HG03135 (cell line): ENCODE results near the gene CIAO3.
A peak's percentile ranks its signal among the peaks of the same experiment; 100 is the strongest.
"Not testable (repeated sequence)": the region's sequence is repeated elsewhere in the genome, so short reads cannot be mapped to it uniquely, and the experiment has no call there.

Source experiments
- ATAC-seq: cut with Tn5 transposase; IDR thresholded peaks from one replicate; pipeline ENCODE4 v1.9.1; 2021; ENCODE audit warnings: mild to moderate bottlenecking, moderate library complexity; ENCODE audit not compliant: unreplicated experiment

The CIAO3 gene

DNA sequence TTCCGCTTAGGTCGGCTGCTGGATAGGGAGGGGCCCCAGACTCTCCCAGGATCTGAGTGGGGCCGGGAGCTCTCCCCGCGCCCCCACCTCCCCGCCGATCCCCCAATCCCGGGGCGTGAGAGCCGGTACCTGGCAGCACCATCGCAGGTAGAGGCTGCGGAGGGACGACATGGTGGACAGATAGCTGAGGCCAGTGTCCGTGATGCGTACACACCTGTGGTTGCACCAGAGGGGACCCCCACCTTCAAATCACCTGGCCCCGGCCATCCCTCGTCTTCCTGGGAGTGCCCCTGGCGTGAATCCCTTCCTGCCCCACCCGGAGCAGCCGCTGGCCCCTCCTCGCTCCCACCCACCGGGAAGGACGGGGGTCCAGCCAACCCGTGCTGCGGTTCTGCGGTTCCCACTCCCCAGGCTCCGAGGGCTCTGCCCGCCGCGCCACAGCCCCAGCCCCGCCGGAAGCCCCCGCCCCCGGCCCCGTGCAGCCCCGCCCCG lies 45.9 kb downstream of the CIAO3 start:
- ATAC-seq: no peak

DNA sequence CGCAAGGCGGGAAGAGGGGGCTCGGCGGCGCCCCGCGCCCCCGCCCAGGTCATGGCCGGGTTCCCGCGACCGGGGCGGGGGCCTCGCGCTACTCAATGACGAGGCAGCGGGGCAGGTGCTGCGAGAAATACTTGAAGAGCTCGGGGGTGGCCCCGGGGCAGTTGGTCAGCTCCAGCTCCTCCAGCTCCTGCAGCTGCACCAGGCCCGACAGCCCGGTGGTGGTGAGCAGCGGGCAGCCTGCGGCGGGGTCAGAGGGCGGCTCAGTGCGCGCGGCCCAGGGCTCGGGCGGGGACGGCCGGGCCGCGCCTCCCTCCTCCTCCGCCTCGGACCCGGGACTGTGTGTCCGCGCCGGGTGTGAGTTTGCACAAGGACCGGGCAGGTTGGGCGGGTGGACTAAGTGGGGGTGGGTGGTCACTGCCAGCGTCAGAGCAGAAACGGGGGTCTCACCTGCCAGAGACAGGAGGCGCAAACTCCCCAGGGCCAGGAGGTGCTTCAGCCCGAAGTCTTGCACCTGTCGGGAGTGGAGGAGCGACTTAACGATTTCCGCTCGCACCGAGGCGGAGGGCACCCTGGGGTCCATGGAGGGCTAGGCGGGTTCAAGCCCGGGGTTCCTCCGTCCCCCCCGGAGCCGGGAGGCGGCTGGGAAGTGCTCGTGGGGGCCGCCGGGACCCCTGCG lies 46.5 kb downstream of the CIAO3 start:
- no peak for ATAC-seq

DNA sequence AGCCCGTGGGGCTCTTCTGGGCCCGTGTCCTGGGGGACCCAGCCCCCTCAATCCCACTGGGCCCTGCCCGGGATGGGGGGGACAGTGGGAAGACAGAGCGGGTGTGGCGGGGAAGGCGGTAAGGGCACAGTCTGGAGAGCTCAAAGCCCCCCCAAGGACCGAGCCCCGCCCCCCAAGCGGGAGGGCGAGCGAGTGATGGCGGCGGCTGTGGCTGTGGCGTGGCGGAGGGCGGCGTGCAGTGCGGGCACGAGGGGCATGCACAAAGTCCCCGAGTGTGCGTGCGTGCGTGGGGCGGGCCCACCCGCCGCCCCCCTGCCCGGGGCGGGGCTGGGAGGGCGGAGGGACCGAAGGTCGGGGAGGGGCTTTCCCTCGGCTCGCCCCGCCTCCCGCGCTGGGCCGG lies 47.0 kb downstream of the CIAO3 start:
- no peak for ATAC-seq

DNA sequence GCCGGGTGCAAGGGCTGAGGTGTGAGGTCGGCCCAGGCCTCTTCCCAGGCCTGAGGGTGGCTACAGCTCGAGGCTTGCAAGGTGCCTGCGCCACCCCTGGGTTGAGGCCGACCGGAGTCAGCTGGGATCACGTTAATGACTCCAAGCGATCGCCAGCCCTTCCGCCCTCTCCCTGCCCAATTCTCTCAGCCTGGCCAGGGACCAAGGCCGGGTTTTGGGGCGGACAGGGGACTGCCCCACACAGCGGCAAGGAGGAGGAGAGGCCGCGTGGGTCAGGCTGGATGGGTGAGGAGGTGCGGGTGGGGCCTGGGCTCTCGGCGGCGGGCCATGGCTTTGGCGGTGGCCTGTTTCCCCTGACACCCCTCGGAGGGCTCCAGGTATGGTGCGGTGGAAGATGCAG lies 47.4 kb downstream of the CIAO3 start:
- ATAC-seq: no peak

DNA sequence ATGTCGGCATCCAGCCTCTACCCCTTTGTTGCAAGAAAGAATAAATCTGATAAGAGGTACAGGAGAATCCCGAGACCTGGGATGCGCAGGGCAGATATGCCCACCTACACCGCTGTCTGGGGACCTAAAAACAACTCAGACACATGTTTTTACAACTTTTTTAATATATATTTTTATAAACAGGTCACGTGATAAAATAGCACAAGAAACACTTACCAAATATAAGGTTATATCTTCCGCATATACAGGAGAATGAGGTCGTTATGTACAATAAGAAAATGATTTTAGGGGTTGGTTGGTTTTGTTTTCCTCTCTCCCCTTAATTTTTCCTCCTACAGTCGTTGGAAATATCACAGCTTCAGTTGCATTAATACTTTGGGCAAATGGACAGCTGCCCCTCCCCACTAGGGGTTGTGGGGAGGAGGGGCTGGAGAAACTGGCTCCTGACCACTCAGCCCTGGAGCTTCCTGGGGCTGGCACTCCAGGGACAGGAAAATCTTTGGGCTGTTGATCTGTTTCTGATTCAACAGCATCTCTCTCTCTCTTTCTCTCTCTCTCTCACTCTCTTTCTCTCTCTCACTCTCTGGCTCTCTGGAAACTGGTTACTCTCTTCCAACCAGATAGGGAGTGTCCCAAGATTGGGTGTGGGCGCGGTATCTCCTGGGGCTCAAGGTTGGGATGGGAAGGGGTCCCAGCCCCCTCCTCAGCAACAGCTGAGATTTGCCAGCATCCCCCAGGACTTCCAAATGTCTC lies 48.3 kb downstream of the CIAO3 start:
- no peak for ATAC-seq

DNA sequence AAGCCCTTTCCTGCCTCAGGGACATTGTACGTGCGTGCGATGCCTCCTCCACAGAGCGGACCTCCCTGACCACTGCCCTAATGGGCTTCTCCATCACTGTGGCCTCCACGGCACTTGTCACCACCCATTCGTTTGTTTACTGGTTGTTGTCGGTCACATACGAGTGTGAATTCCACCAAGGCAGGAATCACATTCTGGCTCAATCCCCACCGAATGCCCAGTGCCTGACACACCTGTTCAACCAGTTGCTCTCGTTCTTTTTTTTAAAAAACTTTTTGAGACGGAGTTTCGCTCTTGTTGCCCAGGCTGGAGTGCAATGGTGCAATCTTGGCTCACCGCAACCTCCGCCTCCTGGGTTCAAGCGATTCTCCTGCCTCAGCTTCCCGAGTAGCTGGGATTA lies 49.6 kb downstream of the CIAO3 start:
- not testable (repeated sequence) for ATAC-seq

DNA sequence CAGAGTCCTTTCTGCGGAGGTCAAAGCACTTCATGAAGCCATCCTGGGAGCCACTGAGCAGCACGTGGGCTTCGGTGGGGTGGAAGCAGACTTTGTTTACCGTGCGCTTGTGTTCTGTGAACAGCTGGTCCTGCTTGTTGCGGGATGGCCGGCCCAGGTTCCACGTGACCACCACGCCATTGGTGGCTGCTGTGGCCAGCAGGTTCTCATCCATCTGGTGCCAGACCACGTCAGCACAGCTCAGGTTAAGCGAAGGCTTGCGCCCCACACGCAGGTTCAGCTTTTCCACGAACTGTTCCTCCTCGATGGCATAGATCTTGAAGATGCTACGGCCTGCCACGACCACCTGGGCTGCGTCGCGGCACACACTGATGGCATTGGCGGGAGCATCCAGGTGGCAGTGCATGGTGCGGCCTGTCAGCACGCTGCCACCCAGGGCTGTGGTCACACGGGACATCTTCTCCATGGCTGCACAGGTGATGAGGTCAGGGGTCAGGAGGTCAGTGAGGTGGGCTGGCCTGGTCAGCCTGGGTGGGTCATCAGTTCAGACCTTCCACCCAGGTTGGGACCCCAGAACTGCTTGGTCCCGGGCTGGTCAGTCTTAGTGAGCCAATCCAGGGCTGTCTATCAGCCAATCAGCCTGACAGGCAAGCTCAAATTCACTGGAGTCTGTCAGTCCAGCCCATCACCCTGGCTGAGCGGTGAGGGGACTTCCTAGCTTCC lies 51.5 kb downstream of the CIAO3 start:
- ATAC-seq: no peak

DNA sequence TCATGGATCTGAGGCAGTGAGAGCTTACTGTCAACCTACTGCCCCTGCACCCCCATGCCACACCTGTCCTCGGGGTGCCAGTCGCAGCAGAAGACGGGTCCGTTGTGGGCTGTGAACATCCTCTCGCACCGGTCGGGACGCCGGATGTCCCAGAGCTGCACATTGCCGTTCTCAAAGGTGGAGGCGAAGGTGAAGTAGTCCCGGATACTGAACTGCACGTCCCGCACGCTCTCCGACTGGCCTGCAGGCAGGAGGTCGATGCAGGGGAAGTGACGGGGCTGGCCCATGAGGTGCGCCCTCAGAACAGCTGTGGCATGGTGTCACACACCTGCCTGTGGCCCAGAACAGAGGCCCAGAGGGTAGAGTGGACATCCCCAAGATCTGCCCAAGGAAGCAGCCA lies 53.3 kb downstream of the CIAO3 start:
- ATAC-seq: no peak

DNA sequence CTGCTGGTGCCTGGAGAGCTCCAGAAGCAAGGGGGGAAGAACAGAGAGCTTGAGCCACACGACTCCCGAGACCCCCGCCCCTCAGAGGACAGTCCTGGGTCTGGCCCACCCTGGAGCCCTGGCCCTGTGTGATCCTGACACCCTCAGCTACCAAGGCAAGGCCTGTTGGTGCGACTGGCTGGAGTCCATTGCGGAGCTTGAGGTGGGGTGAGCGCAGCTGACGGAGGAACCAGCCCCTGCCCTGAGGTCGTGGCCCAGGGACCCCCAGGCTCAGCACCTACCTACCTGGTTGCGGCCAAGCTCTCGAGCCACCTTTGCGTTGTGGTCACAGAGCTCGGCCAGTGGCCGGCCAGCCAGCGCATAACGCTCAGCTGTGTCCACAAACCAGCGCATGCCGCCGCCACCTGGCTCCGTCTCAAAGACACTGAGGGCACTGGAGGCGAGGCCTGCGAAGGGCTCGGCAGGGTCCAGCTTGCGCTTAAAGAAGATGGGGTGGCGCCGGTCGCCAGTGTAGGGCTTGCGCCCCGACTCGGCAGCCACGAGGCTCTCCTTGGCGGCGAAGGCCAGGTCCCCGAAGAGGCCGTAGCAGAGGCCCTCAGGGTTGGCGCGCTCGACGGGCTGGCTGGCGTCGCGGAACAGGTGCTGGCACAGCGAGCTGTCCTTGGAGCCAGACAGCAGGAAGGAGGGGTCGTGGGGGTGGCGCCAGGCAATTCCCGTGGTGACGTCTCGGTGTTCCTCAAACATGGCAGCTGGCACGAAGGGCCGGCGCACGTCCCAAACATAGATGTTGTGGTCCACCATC lies 54.1 kb downstream of the CIAO3 start:
- no peak for ATAC-seq

DNA sequence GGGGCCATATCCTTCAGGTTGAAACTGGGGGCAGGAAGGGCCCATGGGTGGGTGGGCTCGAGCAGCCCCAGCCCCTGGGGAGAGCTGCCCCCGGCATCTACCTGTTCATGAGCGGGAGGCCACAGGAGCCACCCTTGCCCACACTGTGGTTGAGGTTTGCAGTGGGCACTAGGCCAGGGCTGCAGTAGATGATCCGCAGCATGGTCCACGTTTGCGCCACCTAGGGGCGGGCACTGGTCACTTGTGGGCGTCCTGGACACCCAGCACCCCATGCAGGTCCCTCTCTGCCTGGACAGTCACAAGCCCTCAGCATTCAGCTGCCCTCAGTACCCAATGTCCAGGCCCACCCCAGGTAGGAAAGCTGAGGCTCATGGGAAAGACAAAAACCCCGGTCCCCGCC lies 54.8 kb downstream of the CIAO3 start:
- ATAC-seq: no peak

DNA sequence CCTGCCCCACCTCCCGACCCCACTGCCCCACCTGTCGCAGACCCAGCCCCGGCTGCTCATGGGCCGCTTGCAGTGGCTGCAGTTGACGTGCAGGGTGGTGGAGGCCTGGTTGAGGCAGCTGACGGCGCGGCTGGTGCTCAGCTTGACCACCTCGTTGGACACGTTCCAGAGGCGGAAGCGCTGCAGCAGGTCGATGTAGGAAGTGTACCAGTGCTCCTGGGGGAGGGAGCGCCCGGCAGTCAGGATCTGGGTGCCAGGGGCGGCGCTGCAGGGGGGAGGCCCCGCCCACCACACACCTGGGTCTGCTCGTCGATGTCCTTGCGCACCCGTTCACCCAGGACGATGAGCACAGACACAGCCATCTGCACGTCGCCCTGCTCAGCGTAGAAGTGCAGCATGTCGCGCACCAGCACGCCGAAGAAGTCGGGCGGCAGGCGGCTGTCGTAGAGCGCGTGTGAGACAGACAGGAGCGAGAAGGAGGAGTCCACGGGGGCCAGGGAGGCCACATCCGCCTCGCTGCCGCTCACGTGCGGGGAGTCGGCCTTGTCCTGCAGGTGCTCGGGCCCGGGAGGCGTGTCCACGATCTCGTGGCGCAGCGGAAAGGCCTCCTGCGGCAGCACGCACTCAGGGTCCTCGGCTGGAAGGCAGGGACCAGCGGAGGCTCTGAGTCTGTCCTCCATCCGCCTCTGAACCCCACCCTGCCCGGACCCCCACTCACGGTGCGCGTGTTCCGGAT lies 55.7 kb downstream of the CIAO3 start:
- no peak for ATAC-seq

DNA sequence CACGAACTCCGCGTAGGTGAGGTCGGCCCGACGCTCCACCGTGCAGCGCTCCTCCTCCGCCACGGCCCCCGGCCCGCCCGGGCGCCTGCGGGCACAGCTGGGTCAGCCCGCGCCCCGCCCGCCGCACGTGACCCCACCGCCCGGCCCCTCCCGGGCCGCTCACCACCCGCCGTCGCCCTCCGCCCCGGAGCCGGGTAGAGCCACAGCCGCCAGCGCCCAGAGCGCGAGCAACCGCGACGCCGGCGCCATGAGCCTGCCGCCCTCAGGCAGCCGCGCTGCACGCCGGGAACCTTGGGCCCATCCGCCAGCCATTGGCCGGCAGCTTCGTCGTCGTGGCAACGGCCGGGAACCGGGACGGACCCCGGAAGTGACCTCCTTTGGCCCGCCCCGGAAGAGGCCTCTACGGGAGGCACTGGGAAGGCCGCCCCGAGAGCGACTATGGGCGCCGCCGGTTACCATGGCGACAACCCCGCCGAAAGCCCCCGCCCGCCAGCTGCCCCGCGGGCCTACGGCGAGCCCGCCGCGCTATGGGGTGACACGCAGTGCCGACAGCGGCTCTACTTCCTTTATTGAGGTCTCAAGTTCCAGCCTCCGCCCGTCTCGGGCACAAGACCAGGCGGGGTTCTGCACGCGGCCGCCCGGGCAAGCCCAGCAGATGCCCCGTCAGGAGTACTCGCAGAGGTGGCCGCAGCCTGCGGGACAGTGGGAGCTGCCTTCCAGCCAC lies 56.6 kb downstream of the CIAO3 start, which contains the start of gene JMJD8:
Gene JMJD8 (minus strand): TSS at position 264 of the 724 bp plus-strand sequence. CDS start 15 bp downstream, at position 249.
- ATAC-seq: peak; percentile 55

DNA sequence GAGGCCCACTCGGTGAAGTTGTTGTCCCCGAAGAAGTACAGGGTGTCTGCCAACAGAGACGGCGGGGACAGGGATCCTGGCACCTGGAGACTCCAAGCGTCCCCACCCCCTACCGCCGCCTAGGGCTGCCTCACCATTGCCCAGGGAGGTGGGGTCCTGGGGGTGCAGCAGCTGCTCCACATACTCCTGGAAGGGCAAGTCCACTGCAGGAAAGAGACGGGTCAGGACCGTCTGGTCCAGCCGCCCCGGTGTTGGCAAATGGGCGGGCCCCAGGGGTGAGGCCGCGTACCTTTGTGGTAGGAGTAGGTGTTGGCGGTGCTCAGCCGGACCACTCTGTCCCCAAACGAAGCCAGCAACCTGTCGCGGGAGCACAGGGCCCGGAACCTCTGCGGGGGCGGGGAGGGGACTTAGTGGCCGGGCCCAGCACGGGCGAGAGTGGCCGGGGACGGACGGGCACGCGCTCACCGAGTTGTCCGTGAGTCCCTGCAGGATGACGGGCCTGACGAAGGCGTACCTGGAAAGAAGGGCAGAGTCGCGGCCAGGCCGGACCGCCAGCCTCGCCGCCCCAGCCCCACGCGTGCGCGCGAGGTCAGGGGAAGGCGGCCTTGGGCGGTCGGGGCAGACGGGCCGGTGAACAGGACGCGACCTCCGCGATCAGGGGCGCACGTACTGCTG lies 57.3 kb downstream of the CIAO3 start:
- ATAC-seq: peak; percentile 4

DNA sequence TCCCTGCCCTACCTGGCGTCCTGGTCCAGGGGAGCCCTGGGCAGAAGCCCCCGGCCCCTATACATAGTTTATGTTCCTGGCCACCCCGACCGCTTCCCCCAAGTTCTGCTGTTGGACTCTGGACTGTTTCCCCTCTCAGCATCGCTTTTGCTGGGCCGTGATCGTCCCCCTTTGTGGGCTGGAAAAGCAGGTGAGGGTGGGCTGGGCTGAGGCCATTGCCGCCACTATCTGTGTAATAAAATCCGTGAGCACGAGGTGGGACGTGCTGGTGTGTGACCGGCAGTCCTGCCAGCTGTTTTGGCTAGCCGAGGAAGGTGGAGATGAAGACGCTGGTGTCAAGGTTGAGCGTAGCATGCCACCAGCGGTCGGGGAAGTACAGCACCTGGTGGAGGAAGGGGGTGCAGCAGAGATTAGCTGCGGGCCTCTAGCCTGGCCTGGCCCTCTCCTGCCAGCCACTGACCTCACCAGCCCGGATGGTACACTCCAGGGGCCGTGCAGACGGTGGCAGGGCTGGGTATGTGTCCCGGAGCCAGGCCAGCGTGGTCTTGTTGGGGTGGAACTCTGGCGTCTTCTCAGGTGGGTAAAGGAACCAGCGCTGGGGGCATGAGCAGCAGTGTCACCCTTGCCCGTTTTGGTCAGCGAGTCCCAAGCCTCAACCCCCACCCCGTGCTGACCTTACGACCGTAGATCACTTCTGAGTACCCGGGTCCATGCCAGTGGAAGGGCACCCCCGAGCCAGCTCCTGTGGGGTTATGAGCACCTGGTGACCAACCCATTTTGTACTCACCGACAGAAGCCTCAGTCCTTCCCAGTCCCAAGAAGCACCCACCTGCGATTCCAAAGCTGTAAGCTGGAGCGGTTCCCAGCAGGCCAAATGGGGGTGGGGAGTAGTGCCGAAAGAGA lies 58.1 kb downstream of the CIAO3 start:
- no peak for ATAC-seq

DNA sequence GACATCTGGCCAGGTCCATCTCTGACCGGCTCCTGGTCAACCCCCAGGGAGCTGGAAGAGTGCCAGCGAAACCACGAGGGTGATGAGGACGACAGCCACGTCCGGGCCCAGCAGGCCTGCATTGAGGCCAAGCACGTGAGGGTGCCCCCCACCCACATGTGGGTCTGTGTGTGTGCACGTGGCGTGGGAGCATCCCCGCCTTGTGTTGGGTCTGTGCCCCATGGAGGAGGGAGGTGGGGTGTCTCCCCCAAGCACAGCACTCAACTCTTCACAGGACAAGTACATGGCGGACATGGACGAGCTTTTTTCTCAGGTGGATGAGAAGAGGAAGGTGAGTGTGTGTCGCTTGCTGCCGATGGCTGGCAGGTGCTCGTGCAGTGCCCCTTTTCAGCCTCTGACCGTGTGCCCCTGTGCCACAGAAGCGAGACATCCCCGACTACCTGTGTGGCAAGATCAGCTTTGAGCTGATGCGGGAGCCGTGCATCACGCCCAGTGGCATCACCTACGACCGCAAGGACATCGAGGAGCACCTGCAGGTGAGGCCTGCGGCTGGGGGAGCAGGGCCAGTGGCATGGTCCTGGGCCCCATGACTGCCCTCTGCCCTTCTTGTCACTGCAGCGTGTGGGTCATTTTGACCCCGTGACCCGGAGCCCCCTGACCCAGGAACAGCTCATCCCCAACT lies 58.9 kb downstream of the CIAO3 start:
- ATAC-seq: no peak

DNA sequence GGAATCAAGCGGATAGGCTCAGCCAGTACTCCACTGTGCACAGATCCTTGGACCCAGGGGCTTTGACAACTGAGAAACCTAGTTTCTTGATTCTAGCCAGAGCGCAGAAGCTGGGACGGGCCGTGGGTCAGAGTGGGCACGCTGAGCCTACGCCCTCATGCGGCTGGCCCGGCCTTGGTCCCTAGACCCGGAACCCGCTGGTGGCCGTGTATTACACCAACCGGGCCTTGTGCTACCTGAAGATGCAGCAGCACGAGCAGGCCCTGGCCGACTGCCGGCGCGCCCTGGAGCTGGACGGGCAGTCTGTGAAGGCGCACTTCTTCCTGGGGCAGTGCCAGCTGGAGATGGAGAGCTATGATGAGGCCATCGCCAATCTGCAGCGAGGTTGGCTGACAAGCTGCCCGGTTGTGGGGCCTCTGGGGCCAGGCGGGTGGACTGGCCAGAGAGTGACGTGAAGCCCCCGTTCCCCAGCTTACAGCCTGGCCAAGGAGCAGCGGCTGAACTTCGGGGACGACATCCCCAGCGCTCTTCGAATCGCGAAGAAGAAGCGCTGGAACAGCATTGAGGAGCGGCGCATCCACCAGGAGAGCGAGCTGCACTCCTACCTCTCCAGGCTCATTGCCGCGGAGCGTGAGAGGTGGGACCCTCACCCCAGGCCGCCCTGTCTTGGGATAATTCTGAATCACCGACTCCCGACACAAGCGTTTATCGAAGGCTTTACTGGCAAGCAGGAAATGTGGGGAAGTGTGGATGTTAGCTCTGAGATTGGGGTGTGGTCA lies 59.6 kb downstream of the CIAO3 start:
- no peak for ATAC-seq

DNA sequence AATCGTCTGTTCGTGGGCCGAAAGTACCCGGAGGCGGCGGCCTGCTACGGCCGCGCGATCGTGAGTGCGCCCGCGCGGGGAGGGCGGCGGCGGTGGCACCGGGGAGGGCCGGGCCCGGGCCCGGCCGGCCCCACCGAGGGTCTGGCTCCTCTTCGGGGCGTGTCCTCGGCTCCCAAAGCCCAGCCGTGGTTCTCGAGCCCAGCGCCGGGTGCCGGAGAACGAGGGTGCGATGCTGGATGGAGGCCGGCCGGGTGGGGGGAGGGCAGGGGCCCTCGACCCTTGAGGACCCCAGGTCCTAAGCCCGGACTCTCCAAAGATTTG lies 60.2 kb downstream of the CIAO3 start:
- ATAC-seq: no peak
